H1 (cell line): ENCODE measurements around the gene SUSD5. TPM values are rescaled to one million over a fixed set of nuclear protein-coding genes. Genes with fewer than 3 reads are reported as not detected.

Experiments
- CTCF ChIA-PET: fragments of 300-600 bp; sonication (Branson Sonifier 250); formaldehyde crosslinking; loops from one replicate; lab custom pipeline; 2021; ENCODE audit not compliant: partially characterized antibody; lab: Charles Lee
- POLR2A ChIA-PET: fragments of 300-600 bp; sonication (Branson Sonifier 250); formaldehyde crosslinking; loops from one replicate; lab custom pipeline; 2021; ENCODE audit warnings: inconsistent platforms; ENCODE audit not compliant: partially characterized antibody; lab: Charles Lee
- DNase-seq, 2 experiments: peaks; one replicate each; pipeline versions ENCODE4 v3.0.0 to v3.0.0-alpha.2; 2010 to 2022; ENCODE audit warnings: low spot score in 2 of 2, low read depth in 1 of 2, mixed read lengths in 1 of 2
- FAIRE-seq: peaks from 2 replicates; lab custom pipeline; 2011; peaks lifted over from hg19 to GRCh38; lab: Jason Lieb, UNC
- H2AFZ ChIP-seq: 2 replicates; pipeline ENCODE4 v1.8.1; 2012; ENCODE audit warnings: low read length, inconsistent platforms
- H2AK5ac ChIP-seq: 2 replicates; pipeline ENCODE4 v1.6.1; 2013; ENCODE audit warnings: low read depth, low read length
- H2BK120ac ChIP-seq: replicated peaks from 2 replicates; pipeline ENCODE3; 2013; ENCODE audit warnings: low read depth, low read length, inconsistent platforms
- H2BK12ac ChIP-seq: 2 replicates; pipeline ENCODE4 v1.6.1; 2013; ENCODE audit warnings: low read depth, low read length
- H2BK15ac ChIP-seq: 2 replicates; pipeline ENCODE4 v1.6.1; 2013; ENCODE audit warnings: low read length
- H2BK20ac ChIP-seq: 2 replicates; pipeline ENCODE4 v1.6.1; 2013; ENCODE audit warnings: low read length
- H2BK5ac ChIP-seq: 2 replicates; pipeline ENCODE4 v1.6.1; 2013; ENCODE audit warnings: low read depth, low read length
- H3K14ac ChIP-seq: 2 replicates; pipeline ENCODE4 v1.6.1; 2013; ENCODE audit warnings: inconsistent platforms; ENCODE audit not compliant: insufficient read length
- H3K18ac ChIP-seq: 2 replicates; pipeline ENCODE4 v1.6.1; 2013; ENCODE audit warnings: low read length; ENCODE audit errors: extremely low read depth
- H3K23ac ChIP-seq: 2 replicates; pipeline ENCODE4 v1.6.1; 2013; ENCODE audit warnings: inconsistent platforms; ENCODE audit not compliant: insufficient read length
- H3K23me2 ChIP-seq: 2 replicates; pipeline ENCODE4 v1.6.1; 2013; ENCODE audit warnings: low read depth, low read length
- H3K27ac ChIP-seq: 2 replicates; pipeline ENCODE4 v1.6.1; 2011; ENCODE audit warnings: low read depth, low read length, inconsistent platforms
- H3K27me3 ChIP-seq, 4 experiments: replicated peaks in 1 of 4; 1 replicate in 1 of 4; 2 replicates in 3 of 4; pipeline versions ENCODE4 v1.6.1 to v1.8.1; 2011 to 2013; ENCODE audit warnings: low read length in 3 of 4, mild to moderate bottlenecking in 3 of 4, inconsistent platforms in 2 of 4, mixed read lengths in 2 of 4, moderate library complexity in 1 of 4; ENCODE audit not compliant: control insufficient read depth in 3 of 4, insufficient read depth in 3 of 4; ENCODE audit errors: extremely low read depth in 1 of 4
- H3K36me3 ChIP-seq, 4 experiments: 2 replicates each; pipeline versions ENCODE4 v1.6.1 to v1.8.1; 2011 to 2013; ENCODE audit warnings: mild to moderate bottlenecking in 4 of 4, low read length in 3 of 4, moderate library complexity in 2 of 4, control low read depth in 1 of 4, inconsistent platforms in 1 of 4; ENCODE audit not compliant: insufficient read depth in 4 of 4, control insufficient read depth in 2 of 4
- H3K4ac ChIP-seq: replicated peaks from 2 replicates; pipeline ENCODE3; 2013; ENCODE audit warnings: low read length, low read depth, mixed read lengths, inconsistent platforms; ENCODE audit not compliant: insufficient read length
- H3K4me1 ChIP-seq, 4 experiments: replicated peaks in 1 of 4; 1 replicate in 1 of 4; 2 replicates in 3 of 4; pipeline versions ENCODE4 v1.6.1 to v1.8.1; 2011 to 2013; ENCODE audit warnings: low read length in 3 of 4, inconsistent platforms in 2 of 4, mixed read lengths in 1 of 4; ENCODE audit not compliant: insufficient read depth in 4 of 4, control insufficient read depth in 3 of 4
- H3K4me2 ChIP-seq, 2 experiments: 2 replicates each; pipeline versions ENCODE4 v1.6.1 to v1.8.1; 2011 to 2013; ENCODE audit warnings: low read depth in 2 of 2, low read length in 2 of 2, control low read depth in 1 of 2, inconsistent platforms in 1 of 2, mild to moderate bottlenecking in 1 of 2; ENCODE audit not compliant: insufficient read depth in 1 of 2
- H3K4me3 ChIP-seq, 4 experiments: fragments of 200-600, 300-600 bp in 1 of 4; sonication (generic), shearing (Covaris generic), sonication (Bioruptor Twin) in 1 of 4; 2 replicates each; pipeline versions ENCODE4 v1.5.1 to v1.8.1; 2011 to 2016; ENCODE audit warnings: low read length in 4 of 4, low read depth in 3 of 4, control low read depth in 2 of 4, inconsistent platforms in 2 of 4, mild to moderate bottlenecking in 2 of 4, mixed read lengths in 1 of 4, moderate library complexity in 1 of 4; ENCODE audit not compliant: insufficient read depth in 2 of 4; ENCODE audit errors: extremely low read depth in 1 of 4
- H3K56ac ChIP-seq: replicated peaks from 2 replicates; pipeline ENCODE3; 2013; ENCODE audit warnings: low read depth, mild to moderate bottlenecking, mixed read lengths, low read length, inconsistent platforms; ENCODE audit not compliant: insufficient read length
- H3K79me1 ChIP-seq: 2 replicates; pipeline ENCODE4 v1.6.1; 2013; ENCODE audit warnings: low read depth, low read length, control low read depth
- H3K79me2 ChIP-seq, 2 experiments: 2 replicates each; pipeline versions ENCODE4 v1.6.1 to v1.8.1; 2012 to 2013; ENCODE audit warnings: low read length in 2 of 2, mild to moderate bottlenecking in 2 of 2, inconsistent platforms in 1 of 2; ENCODE audit not compliant: insufficient read depth in 2 of 2, control insufficient read depth in 1 of 2
- H3K9ac ChIP-seq, 4 experiments: replicated peaks in 1 of 4; 1 replicate in 1 of 4; 2 replicates in 3 of 4; pipeline versions ENCODE4 v1.6.1 to v1.8.1; 2011 to 2013; ENCODE audit warnings: low read depth in 3 of 4, low read length in 3 of 4, control low read depth in 2 of 4, mild to moderate bottlenecking in 2 of 4, moderate library complexity in 2 of 4, inconsistent platforms in 1 of 4; ENCODE audit errors: extremely low read depth in 1 of 4
- H3K9me3 ChIP-seq, 2 experiments: 2 replicates each; pipeline versions ENCODE4 v1.6.1 to v1.8.1; 2012 to 2013; ENCODE audit warnings: mild to moderate bottlenecking in 2 of 2, moderate library complexity in 2 of 2, control low read depth in 1 of 2, inconsistent platforms in 1 of 2, low read depth in 1 of 2, low read length in 1 of 2, mixed read lengths in 1 of 2; ENCODE audit not compliant: insufficient read depth in 2 of 2
- H4K20me1 ChIP-seq, 2 experiments: replicated peaks in 1 of 2; 2 replicates each; pipeline versions ENCODE3 to v1.8.1; 2011 to 2013; ENCODE audit warnings: inconsistent platforms in 2 of 2, low read length in 2 of 2, mild to moderate bottlenecking in 1 of 2; ENCODE audit not compliant: insufficient read depth in 2 of 2, control insufficient read depth in 1 of 2
- H4K5ac ChIP-seq: 2 replicates; pipeline ENCODE4 v1.6.1; 2013; ENCODE audit warnings: low read length, low read depth, mixed read lengths, inconsistent platforms; ENCODE audit not compliant: insufficient read length
- H4K8ac ChIP-seq: 2 replicates; pipeline ENCODE4 v1.8.0; 2013; ENCODE audit warnings: mild to moderate bottlenecking, moderate library complexity, low read length, inconsistent platforms; ENCODE audit not compliant: insufficient read depth; ENCODE audit errors: extremely low read depth
- H4K91ac ChIP-seq: replicated peaks from 2 replicates; pipeline ENCODE3; 2013; ENCODE audit warnings: low read length, mixed read lengths, inconsistent platforms; ENCODE audit not compliant: insufficient read length
- BCL11A ChIP-seq, 2 experiments: IDR thresholded peaks; one replicate each; pipeline ENCODE4 v1.6.1; 2011; ENCODE audit warnings: low read depth in 2 of 2, low read length in 2 of 2, mild to moderate bottlenecking in 2 of 2
- CBX5 ChIP-seq: fragments of 300-800, 300-1000 bp; sonication (generic); IDR thresholded peaks from 2 replicates; pipeline ENCODE4 v1.7.1; 2016; ENCODE audit warnings: antibody characterized with exemption, low read length, low read depth
- EZH2 ChIP-seq: fragments of 200-600 bp; sonication (generic); IDR thresholded peaks from 2 replicates; pipeline ENCODE4 v1.7.1; 2012; ENCODE audit warnings: low read depth, mild to moderate bottlenecking, moderate library complexity, low read length, inconsistent platforms; ENCODE audit not compliant: severe bottlenecking
- HDAC6 ChIP-seq: IDR thresholded peaks from one replicate; pipeline ENCODE4 v1.7.1; 2012; ENCODE audit warnings: low read depth, mild to moderate bottlenecking, inconsistent platforms, low read length, moderate library complexity
- JUN ChIP-seq: IDR thresholded peaks from 2 replicates; pipeline ENCODE4 v1.6.1; 2011; ENCODE audit warnings: low read depth, mild to moderate bottlenecking, improper control_type of control experiment, low read length
- KDM5A ChIP-seq: fragments of 200-600 bp; IDR thresholded peaks from 2 replicates; pipeline ENCODE4 v1.7.1; 2012; ENCODE audit warnings: mild to moderate bottlenecking, low read length, inconsistent platforms, mixed read lengths
- POU5F1 ChIP-seq: IDR thresholded peaks from 2 replicates; pipeline ENCODE4 v1.6.1; 2011; ENCODE audit warnings: low read depth, mild to moderate bottlenecking, low read length, moderate library complexity
- RAD21 ChIP-seq, 2 experiments: IDR thresholded peaks in 1 of 2; conservative IDR thresholded peaks in 1 of 2; 2 replicates each; pipeline ENCODE4 v1.6.1; 2011; ENCODE audit warnings: low read depth in 2 of 2, low read length in 2 of 2, improper control_type of control experiment in 1 of 2, inconsistent platforms in 1 of 2, mild to moderate bottlenecking in 1 of 2, moderate library complexity in 1 of 2
- SAP30 ChIP-seq: fragments of 300-600 bp; sonication (generic); IDR thresholded peaks from 2 replicates; pipeline ENCODE4 v1.7.1; 2012; ENCODE audit warnings: low read length, moderate library complexity, mild to moderate bottlenecking, inconsistent platforms; ENCODE audit not compliant: insufficient read depth, insufficient replicate concordance
- SP1 ChIP-seq: IDR thresholded peaks from 2 replicates; pipeline ENCODE4 v1.6.1; 2011; ENCODE audit warnings: low read depth, low read length
- TCF12 ChIP-seq: IDR thresholded peaks from 2 replicates; pipeline ENCODE4 v1.6.1; 2011; ENCODE audit warnings: low read depth, mild to moderate bottlenecking, low read length
- ZNF274 ChIP-seq: IDR thresholded peaks from 2 replicates; pipeline ENCODE4 v1.7.0; 2012; ENCODE audit warnings: low read length, borderline replicate concordance; ENCODE audit errors: extremely low read depth
- WGBS, 2 experiments: shearing (Covaris generic) in 1 of 2; methylation state at CpG; one replicate each; pipeline versions ENCODE4 v1.1.6 to v1.1.7; 2013 to 2015; ENCODE audit warnings: low lambda C conversion rate in 2 of 2, mixed read lengths in 2 of 2, inconsistent platforms in 1 of 2, low coverage in 1 of 2, missing lambda C conversion rate in 1 of 2; ENCODE audit not compliant: insufficient replicate concordance in 2 of 2, insufficient coverage in 1 of 2, insufficient read length in 1 of 2; ENCODE audit errors: extremely low coverage in 1 of 2, missing lambda C conversion rate in 1 of 2; 5-methylcytosine and 5-hydroxymethylcytosine counted together
- polyA plus RNA-seq, 7 experiments: library from polyadenylated mRNA; depleted of rRNA in 3 of 7; stranded (reverse) in 5 of 7; unstranded in 2 of 7; fragments of >200 nt in 5 of 7; fragments of 200-250 nt in 2 of 7; gene quantifications; 1 replicate in 5 of 7; 2 replicates in 1 of 7; 4 replicates in 1 of 7; pipeline versions ENCODE4 v1.2.1 to v1.2.3, GENCODE V29; 2011 to 2013; ENCODE audit warnings: missing spikeins in 2 of 7, mixed read lengths in 2 of 7
- total RNA-seq: library from RNA; stranded (reverse); fragmentation: NEBNext Ultra II Directional; extraction: Animal tissue kit (Norgen Biotek cat#: 25700); gene quantifications from 2 replicates; pipeline ENCODE4 v1.2.1, GENCODE V29; 2021
- TF ChIP-seq, protein P1 (sequence below): IDR thresholded peaks from 2 replicates; pipeline ENCODE4 v1.6.1; 2011; ENCODE audit warnings: low read depth, mild to moderate bottlenecking, low read length; ENCODE audit not compliant: insufficient read depth

Gene SUSD5
- total and polyA plus RNA-seq, 2 of the 8 experiments (the other 6 are each of a cell fraction or from before 2014, with no cell fraction given) = 0.92 to 3.3 TPM

DNA sequence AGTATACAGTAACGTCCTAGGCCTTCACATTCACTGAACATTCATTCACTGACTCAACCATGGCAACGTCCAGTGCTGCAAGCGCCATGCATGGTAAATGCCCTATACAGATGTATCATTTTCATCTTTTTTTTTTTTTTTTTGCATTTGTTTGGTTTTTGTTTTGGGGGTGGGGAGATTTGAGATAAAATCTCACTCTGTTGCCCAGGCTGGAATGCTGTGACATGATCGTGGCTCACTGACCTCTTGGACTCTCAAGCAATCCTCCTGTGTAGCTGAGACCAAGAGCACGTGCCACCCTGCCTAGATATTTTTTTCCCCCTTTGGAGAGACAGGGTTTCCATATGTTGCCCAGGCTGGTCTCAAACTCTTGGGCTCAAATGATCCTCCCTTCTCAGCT, 37.4 kb downstream of the SUSD5 start:
- no peaks in the 10 kb centered on the region for H3K36me3 ChIP-seq
- POLR2A ChIA-PET = interaction anchor here (0.6 kb wide), 1 partner anchor 9 kb away, joined by 3 read pairs; no protein-coding TSS in a partner anchor
- no peaks in the 10 kb centered on the region for H4K20me1 ChIP-seq
- no peak overlapping the region for H2BK20ac ChIP-seq
- H3K9ac ChIP-seq = no peak overlapping the region
- no peaks in the 10 kb centered on the region for H3K27me3 ChIP-seq
- H3K79me2 ChIP-seq = no peaks in the 10 kb centered on the region
- H3K23ac ChIP-seq = no peak overlapping the region
- H3K79me1 ChIP-seq = no peaks in the 10 kb centered on the region
- H3K18ac ChIP-seq = no peak overlapping the region
- H3K14ac ChIP-seq = no peak overlapping the region
- no peaks in the 10 kb centered on the region for H3K23me2 ChIP-seq
- H3K27ac ChIP-seq = no peak overlapping the region
- no peaks in the 10 kb centered on the region for H3K9me3 ChIP-seq
- no peak overlapping the region for H2BK120ac ChIP-seq
- 86% methylated on average over 5 of the region's 5 CpGs; no CpG with 5 or more reads in 1 of the 2 experiments for WGBS, 2 experiments
- H3K4ac ChIP-seq = no peak overlapping the region
- no peak for FAIRE-seq
- CTCF ChIA-PET = interaction anchor here (0.6 to 1.4 kb wide), 3 partner anchors 10 to 192 kb away, joined by 4 read pairs; no protein-coding TSS in a partner anchor
- DNase-seq = no peak
- no peak overlapping the region for H2BK12ac ChIP-seq
- H4K8ac ChIP-seq = no peak overlapping the region
- no peak overlapping the region for H3K4me3 ChIP-seq
- H3K4me2 ChIP-seq = no peak overlapping the region
- no peak overlapping the region for H2BK5ac ChIP-seq
- H2AFZ ChIP-seq = no peak overlapping the region
- H4K91ac ChIP-seq = no peak overlapping the region
- no peak overlapping the region for H3K56ac ChIP-seq
- no peak overlapping the region for H2AK5ac ChIP-seq
- H4K5ac ChIP-seq = no peak overlapping the region
- H2BK15ac ChIP-seq = no peak overlapping the region
- H3K4me1 ChIP-seq = no peaks in the 10 kb centered on the region
- TF ChIP-seq SP1 (no peak), SAP30 (no peak), TCF12 (no peak), KDM5A (no peak), RAD21 (IDR thresholded peaks at IDR 0.05 in 1 of 2, conservative IDR thresholded peaks at IDR 0.05 in 1 of 2; ENCODE audit: low read depth in 2 of 2, low read length in 2 of 2) (no peak), ZNF274 (no peak), BCL11A (IDR thresholded peaks at IDR 0.05; ENCODE audit: low read depth in 2 of 2, low read length in 2 of 2) (no peak), JUN (no peak), POU5F1 (no peak), EZH2 (no peak), HDAC6 (no peak), CBX5 (no peak)
- TF ChIP-seq, protein P1, sequence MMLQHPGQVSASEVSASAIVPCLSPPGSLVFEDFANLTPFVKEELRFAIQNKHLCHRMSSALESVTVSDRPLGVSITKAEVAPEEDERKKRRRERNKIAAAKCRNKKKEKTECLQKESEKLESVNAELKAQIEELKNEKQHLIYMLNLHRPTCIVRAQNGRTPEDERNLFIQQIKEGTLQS = no peak
